ENCODE data around the gene ACSL4.

DNA sequence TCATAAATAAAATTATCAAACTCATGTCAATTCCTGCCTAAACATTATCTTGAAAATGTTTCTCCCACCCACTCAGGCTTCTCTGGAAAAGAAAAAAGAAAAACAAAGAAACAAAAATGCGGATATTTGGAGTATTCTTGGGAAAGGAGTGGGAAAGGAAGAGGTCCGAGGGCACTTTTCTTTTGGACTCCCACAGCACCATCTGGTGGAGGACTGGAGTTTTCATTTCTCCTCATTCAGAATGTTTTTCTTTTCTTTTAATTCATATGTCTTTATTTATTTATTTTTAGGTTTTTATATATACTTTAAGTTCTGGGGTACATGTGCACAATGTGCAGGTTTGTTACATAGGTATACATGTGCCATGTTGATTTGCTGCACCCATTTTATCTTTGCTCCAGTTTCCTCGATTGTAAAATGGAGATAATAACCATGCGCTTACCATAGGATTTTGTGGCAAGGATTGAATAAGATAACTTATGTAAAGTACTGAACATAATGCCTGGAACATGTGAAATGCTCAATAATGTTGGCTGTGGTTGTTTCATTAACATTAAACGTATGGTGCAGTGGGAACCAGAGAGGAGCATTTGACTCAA is 100.1 kb downstream of the ACSL4 start:
- TF ChIP-seq, protein P1, sequence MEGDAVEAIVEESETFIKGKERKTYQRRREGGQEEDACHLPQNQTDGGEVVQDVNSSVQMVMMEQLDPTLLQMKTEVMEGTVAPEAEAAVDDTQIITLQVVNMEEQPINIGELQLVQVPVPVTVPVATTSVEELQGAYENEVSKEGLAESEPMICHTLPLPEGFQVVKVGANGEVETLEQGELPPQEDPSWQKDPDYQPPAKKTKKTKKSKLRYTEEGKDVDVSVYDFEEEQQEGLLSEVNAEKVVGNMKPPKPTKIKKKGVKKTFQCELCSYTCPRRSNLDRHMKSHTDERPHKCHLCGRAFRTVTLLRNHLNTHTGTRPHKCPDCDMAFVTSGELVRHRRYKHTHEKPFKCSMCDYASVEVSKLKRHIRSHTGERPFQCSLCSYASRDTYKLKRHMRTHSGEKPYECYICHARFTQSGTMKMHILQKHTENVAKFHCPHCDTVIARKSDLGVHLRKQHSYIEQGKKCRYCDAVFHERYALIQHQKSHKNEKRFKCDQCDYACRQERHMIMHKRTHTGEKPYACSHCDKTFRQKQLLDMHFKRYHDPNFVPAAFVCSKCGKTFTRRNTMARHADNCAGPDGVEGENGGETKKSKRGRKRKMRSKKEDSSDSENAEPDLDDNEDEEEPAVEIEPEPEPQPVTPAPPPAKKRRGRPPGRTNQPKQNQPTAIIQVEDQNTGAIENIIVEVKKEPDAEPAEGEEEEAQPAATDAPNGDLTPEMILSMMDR (IDR thresholded peaks at IDR 0.05), result no peak
- no peak for TF ChIP-seq POLR2AphosphoS5 (IDR thresholded peaks at IDR 0.05; ENCODE audit: insufficient read depth in 1 of 2, low read depth in 1 of 2)

Data from vagina (tissue), 2 donors.